ENCODE data around the gene MYO16. TPM values are rescaled to one million over a fixed set of nuclear protein-coding genes. Genes with fewer than 3 reads are reported as not detected.

The MYO16 gene
- total RNA-seq, 4 donors from 2014 or later = 0.06 to 0.07 TPM; not detected in 2

DNA sequence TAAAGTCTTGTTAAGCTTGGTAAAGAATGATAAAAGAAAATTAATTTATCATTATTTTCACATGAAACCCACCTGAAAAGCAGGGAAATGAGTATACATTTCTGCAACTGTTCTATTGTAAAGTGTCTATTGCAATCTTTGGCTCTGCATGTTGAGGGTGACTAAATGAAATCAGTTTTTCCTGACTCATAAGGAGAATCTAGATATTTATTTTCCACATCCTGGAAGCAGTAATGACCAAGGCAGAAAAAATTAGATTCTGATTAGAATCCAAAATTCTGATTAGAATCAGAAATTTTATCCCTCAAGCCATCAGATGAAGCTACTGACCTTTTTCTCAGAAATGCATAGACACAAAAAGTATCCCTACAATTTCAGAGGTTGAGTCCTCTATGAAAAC lies 178.4 kb downstream of the MYO16 start:
- DNase-seq (ENCODE audit: low spot score in 2 of 2) = no peak
- no peak overlapping the region for H3K4me3 ChIP-seq (ENCODE audit: low read depth, poor library complexity, severe bottlenecking)
- intact Hi-C loops (cut with DNase I; ENCODE audit: low total_unique reads) = no loop called here
- no peak for TF ChIP-seq POLR2A (IDR thresholded peaks at IDR 0.05)
- TF ChIP-seq, protein P1, sequence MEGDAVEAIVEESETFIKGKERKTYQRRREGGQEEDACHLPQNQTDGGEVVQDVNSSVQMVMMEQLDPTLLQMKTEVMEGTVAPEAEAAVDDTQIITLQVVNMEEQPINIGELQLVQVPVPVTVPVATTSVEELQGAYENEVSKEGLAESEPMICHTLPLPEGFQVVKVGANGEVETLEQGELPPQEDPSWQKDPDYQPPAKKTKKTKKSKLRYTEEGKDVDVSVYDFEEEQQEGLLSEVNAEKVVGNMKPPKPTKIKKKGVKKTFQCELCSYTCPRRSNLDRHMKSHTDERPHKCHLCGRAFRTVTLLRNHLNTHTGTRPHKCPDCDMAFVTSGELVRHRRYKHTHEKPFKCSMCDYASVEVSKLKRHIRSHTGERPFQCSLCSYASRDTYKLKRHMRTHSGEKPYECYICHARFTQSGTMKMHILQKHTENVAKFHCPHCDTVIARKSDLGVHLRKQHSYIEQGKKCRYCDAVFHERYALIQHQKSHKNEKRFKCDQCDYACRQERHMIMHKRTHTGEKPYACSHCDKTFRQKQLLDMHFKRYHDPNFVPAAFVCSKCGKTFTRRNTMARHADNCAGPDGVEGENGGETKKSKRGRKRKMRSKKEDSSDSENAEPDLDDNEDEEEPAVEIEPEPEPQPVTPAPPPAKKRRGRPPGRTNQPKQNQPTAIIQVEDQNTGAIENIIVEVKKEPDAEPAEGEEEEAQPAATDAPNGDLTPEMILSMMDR (IDR thresholded peaks at IDR 0.05) = no peak

DNA sequence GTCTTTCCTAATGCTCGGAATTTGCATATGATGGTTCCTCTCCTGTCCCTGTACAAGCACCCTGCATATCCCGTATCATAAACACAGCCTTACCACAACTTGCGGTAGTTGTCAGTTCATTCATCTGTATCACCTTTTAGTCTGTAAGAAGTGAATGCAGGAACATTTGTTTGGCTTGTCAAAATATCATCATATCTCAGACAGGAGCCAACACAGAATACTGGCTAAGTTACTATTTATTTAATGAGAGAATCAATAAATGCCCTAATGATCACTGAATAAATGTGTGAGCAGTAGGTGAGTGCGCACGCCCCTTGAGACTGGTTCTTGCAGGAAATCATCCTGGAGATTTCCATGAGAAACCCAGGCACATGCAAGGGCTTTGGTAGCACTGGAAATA lies 182.8 kb downstream of the MYO16 start:
- WGBS, 2 donors = 93 to 96% methylated on average over 5 of the region's 5 CpGs
- no peak overlapping the region for H3K4me3 ChIP-seq (ENCODE audit: low read depth, poor library complexity, severe bottlenecking)
- TF ChIP-seq, protein P1 (IDR thresholded peaks at IDR 0.05) = no peak
- TF ChIP-seq POLR2A (IDR thresholded peaks at IDR 0.05) = no peak
- intact Hi-C loops (cut with DNase I; ENCODE audit: low total_unique reads) = no loop called here
- DNase-seq (ENCODE audit: low spot score in 2 of 2) = no peak

- no peak for DNase-seq (ENCODE audit: low spot score in 2 of 2)
- intact Hi-C loops (cut with DNase I; ENCODE audit: low total_unique reads) = no loop called here
- TF ChIP-seq, protein P1 (IDR thresholded peaks at IDR 0.05) = no peak
- TF ChIP-seq POLR2A (IDR thresholded peaks at IDR 0.05) = no peak
- no peak overlapping the region for H3K4me3 ChIP-seq (ENCODE audit: low read depth, poor library complexity, severe bottlenecking)
- 74 to 84% methylated on average over 2 of the region's 2 CpGs for WGBS, 2 donors
Measured at GRCh38 chr13:108812661-108813060, 183.2 kb downstream of the MYO16 start.

- WGBS, 2 donors = 83 to 86% methylated on average over 2 of the region's 2 CpGs
- TF ChIP-seq, protein P1 (IDR thresholded peaks at IDR 0.05) = no peak
- TF ChIP-seq POLR2A (IDR thresholded peaks at IDR 0.05) = no peak
- intact Hi-C loops (cut with DNase I; ENCODE audit: low total_unique reads) = no loop called here
- no peak for DNase-seq (ENCODE audit: low spot score in 2 of 2)
- H3K4me3 ChIP-seq (ENCODE audit: low read depth, poor library complexity, severe bottlenecking) = no peak overlapping the region
Measured at GRCh38 chr13:108813587-108814170, 184.3 kb downstream of the MYO16 start.

DNA sequence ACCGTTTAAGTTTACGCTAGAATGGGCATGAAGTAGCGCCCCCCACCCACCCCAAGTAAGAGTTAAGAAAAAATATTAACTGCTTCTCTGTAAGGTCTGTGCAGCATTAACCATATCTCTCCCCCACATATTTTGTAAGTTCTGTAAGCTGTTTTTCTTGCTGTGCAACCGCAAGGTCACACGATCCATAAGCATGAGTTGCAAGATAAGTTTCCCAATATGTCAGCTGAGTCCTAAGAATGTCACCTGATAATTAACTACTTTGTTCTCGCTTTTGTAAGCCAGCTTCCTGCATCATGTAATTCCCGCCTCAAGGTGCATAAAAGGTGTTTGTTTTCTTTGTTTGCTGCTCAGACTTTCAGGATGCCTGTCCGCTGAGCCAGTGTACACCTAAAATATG lies 187.0 kb downstream of the MYO16 start:
- intact Hi-C loops (cut with DNase I; ENCODE audit: low total_unique reads) = no loop called here
- no peak for DNase-seq (ENCODE audit: low spot score in 2 of 2)
- no peak overlapping the region for H3K4me3 ChIP-seq (ENCODE audit: low read depth, poor library complexity, severe bottlenecking)
- WGBS, 2 donors = 92% methylated on average over 8 of the region's 8 CpGs
- no peak for TF ChIP-seq POLR2A (IDR thresholded peaks at IDR 0.05)
- TF ChIP-seq, protein P1 (IDR thresholded peaks at IDR 0.05) = no peak

- H3K4me3 ChIP-seq (ENCODE audit: low read depth, poor library complexity, severe bottlenecking) = no peak overlapping the region
- no peak for DNase-seq (ENCODE audit: low spot score in 2 of 2)
- TF ChIP-seq POLR2A (IDR thresholded peaks at IDR 0.05) = no peak
- TF ChIP-seq, protein P1 (IDR thresholded peaks at IDR 0.05) = no peak
- intact Hi-C loops (cut with DNase I; ENCODE audit: low total_unique reads) = no loop called here
- 54 to 58% methylated on average over 4 of the region's 4 CpGs for WGBS, 2 donors
Measured at GRCh38 chr13:108827646-108828045, 198.2 kb downstream of the MYO16 start.
